GM12878 (cell line): ENCODE results near the gene AMDHD2. TPM values are rescaled to one million over a fixed set of nuclear protein-coding genes. Genes with fewer than 3 reads are reported as not detected.

ENCODE experiments used
- ATAC-seq: fragments of 200-7000 bp; cut with Tn5 transposase; 3 replicates; pipeline ENCODE4 v1.9.1; 2020; ENCODE audit warnings: mild to moderate bottlenecking, moderate library complexity
- BruUV-seq: library from RNA; stranded (reverse); fragments of 400-500 nt; replicated peaks from 2 replicates; lab custom pipeline; 2021; lab: Mats Ljungman, UMichigan
- CTCF ChIA-PET: fragments of 300-600 bp; sonication (Branson Sonifier 250); formaldehyde crosslinking; extraction: SDS; loops from one replicate; lab custom pipeline; 2021; ENCODE audit warnings: inconsistent platforms; lab: Yijun Ruan, JAX
- POLR2A ChIA-PET: fragments of 350-600 bp; formaldehyde crosslinking; extraction: SDS; loops from one replicate; lab custom pipeline; 2021; ENCODE audit warnings: inconsistent platforms; lab: Charles Lee
- RAD21 ChIA-PET: fragments of 300-600 bp; sonication (Branson Sonifier 250); formaldehyde crosslinking; loops from one replicate; lab custom pipeline; 2023; ENCODE audit warnings: antibody characterized with exemption; ENCODE audit not compliant: unreplicated experiment; lab: Charles Lee
- SMC1A ChIA-PET: fragments of 300-600 bp; sonication (Branson Sonifier 250); formaldehyde crosslinking; loops from one replicate; lab custom pipeline; 2023; ENCODE audit not compliant: unreplicated experiment, uncharacterized antibody; lab: Charles Lee
- DNase-seq: peaks from one replicate; pipeline ENCODE4 v3.0.0-alpha.2; 2011; ENCODE audit warnings: low read depth, low spot score
- FAIRE-seq: peaks from 3 replicates; lab custom pipeline; 2011; peaks lifted over from hg19 to GRCh38; lab: Jason Lieb, UNC
- H2AFZ ChIP-seq: 2 replicates; pipeline ENCODE4 v1.6.0; 2011; ENCODE audit warnings: low read depth, low read length, control low read depth; ENCODE audit not compliant: control insufficient read depth
- H3K27ac ChIP-seq: 2 replicates; pipeline ENCODE4 v1.5.1; 2011; ENCODE audit warnings: control low read depth; ENCODE audit not compliant: control insufficient read depth, insufficient read depth
- H3K27me3 ChIP-seq, 2 experiments: replicated peaks in 1 of 2; 2 replicates each; pipeline versions ENCODE4 v1.6.0 to v1.6.1; 2011; ENCODE audit warnings: low read length in 1 of 2; ENCODE audit not compliant: control insufficient read depth in 2 of 2, insufficient read depth in 2 of 2
- H3K36me3 ChIP-seq, 2 experiments: 2 replicates each; pipeline ENCODE4 v1.5.1; 2011; ENCODE audit warnings: low read length in 1 of 2; ENCODE audit not compliant: control insufficient read depth in 2 of 2, insufficient read depth in 2 of 2
- H3K4me1 ChIP-seq: 2 replicates; pipeline ENCODE4 v1.6.1; 2011; ENCODE audit warnings: mild to moderate bottlenecking, low read length, moderate library complexity, mixed read lengths; ENCODE audit not compliant: control insufficient read depth, insufficient read depth
- H3K4me2 ChIP-seq: 2 replicates; pipeline ENCODE4 v1.6.0; 2011; ENCODE audit warnings: control low read depth; ENCODE audit not compliant: control insufficient read depth, insufficient read depth
- H3K4me3 ChIP-seq: fragments of 200-600 bp; sonication (generic); 2 replicates; pipeline ENCODE4 v1.5.1; 2016
- H3K79me2 ChIP-seq: 2 replicates; pipeline ENCODE4 v1.6.0; 2011; ENCODE audit warnings: low read length; ENCODE audit not compliant: control insufficient read depth, insufficient read depth
- H3K9ac ChIP-seq: 2 replicates; pipeline ENCODE4 v1.8.0; 2011; ENCODE audit warnings: low read length, control low read depth, mixed read lengths; ENCODE audit not compliant: control insufficient read depth, insufficient read depth
- H3K9me3 ChIP-seq: replicated peaks from 3 replicates; pipeline ENCODE4 v1.5.1; 2011; ENCODE audit warnings: mild to moderate bottlenecking, low read length; ENCODE audit not compliant: control insufficient read depth, insufficient read depth
- H4K20me1 ChIP-seq: 2 replicates; pipeline ENCODE4 v1.6.0; 2011; ENCODE audit not compliant: control insufficient read depth, insufficient read depth
- ATF3 ChIP-seq: IDR thresholded peaks from 2 replicates; pipeline ENCODE4 v1.6.1; 2011; ENCODE audit warnings: low read depth, mild to moderate bottlenecking, low read length, moderate library complexity, borderline replicate concordance; ENCODE audit errors: extremely low read depth
- BCL11A ChIP-seq: IDR thresholded peaks from 2 replicates; pipeline ENCODE4 v1.6.1; 2011; ENCODE audit warnings: low read depth, low read length
- CHD2 ChIP-seq: IDR thresholded peaks from 2 replicates; pipeline ENCODE4 v1.6.1; 2011; ENCODE audit warnings: low read depth, low read length, improper control_type of control experiment, borderline replicate concordance
- CREB1 ChIP-seq: IDR thresholded peaks from 2 replicates; pipeline ENCODE4 v1.6.1; 2012; ENCODE audit warnings: low read depth, mild to moderate bottlenecking, inconsistent platforms
- CREM ChIP-seq: IDR thresholded peaks from 2 replicates; pipeline ENCODE4 v1.6.1; 2014; ENCODE audit warnings: antibody characterized with exemption, low read depth
- NFIC ChIP-seq: IDR thresholded peaks from 2 replicates; pipeline ENCODE4 v1.6.1; 2012; ENCODE audit warnings: low read depth, mild to moderate bottlenecking, inconsistent platforms, low read length, moderate library complexity
- PBX3 ChIP-seq: IDR thresholded peaks from 2 replicates; pipeline ENCODE4 v1.6.1; 2011; ENCODE audit warnings: mild to moderate bottlenecking, low read depth, low read length, moderate library complexity; ENCODE audit not compliant: insufficient replicate concordance
- WGBS: methylation state at CpG from one replicate; pipeline ENCODE4 v1.1.6; 2016; ENCODE audit warnings: low lambda C conversion rate; ENCODE audit not compliant: insufficient replicate concordance, insufficient coverage; ENCODE audit errors: missing lambda C conversion rate; 5-methylcytosine and 5-hydroxymethylcytosine counted together
- in situ Hi-C: fragments of 300-500 bp; cut with MboI; formaldehyde crosslinking; loops from 9 replicates; pipeline ENCODE4 v1.14.3; 2018; ENCODE audit warnings: mixed read lengths
- intact Hi-C: fragments of 100-400 bp; cut with micrococcal nuclease; formaldehyde crosslinking; loops from one replicate; pipeline ENCODE4 v1.14.2; 2022; ENCODE audit not compliant: unreplicated experiment
- polyA plus RNA-seq, 11 experiments: library from polyadenylated mRNA; depleted of rRNA in 4 of 11; unstranded in 6 of 11; stranded (reverse) in 5 of 11; fragments of >200 nt; fragmentation: Nextera tagmentation in 4 of 11; fragmentation: Illumina TruSeq in 1 of 11; extraction: Ambion mirVana in 4 of 11; extraction: Trizol in 1 of 11; gene quantifications; 1 replicate in 1 of 11; 2 replicates in 10 of 11; pipeline versions ENCODE4 v1.2.1 to v1.2.3, GENCODE V29; 2011 to 2016; ENCODE audit warnings: inconsistent platforms in 2 of 11, missing spikeins in 2 of 11, low read depth in 1 of 11
- total RNA-seq, 4 experiments: library from RNA; depleted of rRNA in 3 of 4; stranded (reverse); fragments of >200 nt in 3 of 4; fragmentation: Illumina TruSeq in 1 of 4; extraction: Trizol in 1 of 4; gene quantifications; 2 replicates each; pipeline versions ENCODE4 v1.2.1 to v1.2.3, GENCODE V29; 2013 to 2021
- TF ChIP-seq, protein P1 (sequence below): fragments of 450-650 bp; IDR thresholded peaks from 2 replicates; pipeline ENCODE4 v1.6.1; 2018; ENCODE audit warnings: borderline replicate concordance, mild to moderate bottlenecking; ENCODE audit not compliant: partially characterized antibody

Gene AMDHD2
- total and polyA plus RNA-seq, 10 of the 15 experiments (the other 5 are each of a cell fraction or from before 2014, with no cell fraction given), result 0.60 to 41.8 (median 24.3) TPM; not detected in 1

- Histone ChIP-seq H2AFZ (no peak overlapping the region), H3K4me2 (no peak overlapping the region), H3K4me1 (peaks cover 41% of the 10 kb centered on the region), H3K27ac (no peak overlapping the region), H4K20me1 (peaks cover 6% of the 10 kb centered on the region; the same call in 1 of the 2 replicates), H3K27me3 (no peaks in the 10 kb centered on the region), H3K79me2 (peaks cover 34% of the 10 kb centered on the region), H3K9ac (no peak overlapping the region), H3K9me3 (no peaks in the 10 kb centered on the region), H3K4me3 (no peak overlapping the region), H3K36me3 (peaks cover 2 to 6% of the 10 kb centered on the region in 2 experiments; a peak in 3 of 4 replicates)
- no TSS peak for BruUV-seq
- POLR2A ChIA-PET, result no interaction called here
- no peak for TF ChIP-seq CREM
- TF ChIP-seq CHD2, result no peak
- no peak for TF ChIP-seq PBX3
- no peak for TF ChIP-seq NFIC
- no peak for TF ChIP-seq ATF3
- TF ChIP-seq, protein P1, sequence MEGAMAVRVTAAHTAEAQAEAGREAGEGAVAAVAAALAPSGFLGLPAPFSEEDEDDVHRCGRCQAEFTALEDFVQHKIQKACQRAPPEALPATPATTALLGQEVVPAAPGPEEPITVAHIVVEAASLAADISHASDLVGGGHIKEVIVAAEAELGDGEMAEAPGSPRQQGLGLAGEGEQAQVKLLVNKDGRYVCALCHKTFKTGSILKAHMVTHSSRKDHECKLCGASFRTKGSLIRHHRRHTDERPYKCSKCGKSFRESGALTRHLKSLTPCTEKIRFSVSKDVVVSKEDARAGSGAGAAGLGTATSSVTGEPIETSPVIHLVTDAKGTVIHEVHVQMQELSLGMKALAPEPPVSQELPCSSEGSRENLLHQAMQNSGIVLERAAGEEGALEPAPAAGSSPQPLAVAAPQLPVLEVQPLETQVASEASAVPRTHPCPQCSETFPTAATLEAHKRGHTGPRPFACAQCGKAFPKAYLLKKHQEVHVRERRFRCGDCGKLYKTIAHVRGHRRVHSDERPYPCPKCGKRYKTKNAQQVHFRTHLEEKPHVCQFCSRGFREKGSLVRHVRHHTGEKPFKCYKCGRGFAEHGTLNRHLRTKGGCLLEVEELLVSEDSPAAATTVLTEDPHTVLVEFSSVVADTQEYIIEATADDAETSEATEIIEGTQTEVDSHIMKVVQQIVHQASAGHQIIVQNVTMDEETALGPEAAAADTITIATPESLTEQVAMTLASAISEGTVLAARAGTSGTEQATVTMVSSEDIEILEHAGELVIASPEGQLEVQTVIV, result no peak
- TF ChIP-seq BCL11A, result no peak
- no peak for TF ChIP-seq CREB1
- RAD21 ChIA-PET, result interaction anchor here (1.0 to 1.3 kb wide), 2 partner anchors 42 to 241 kb away, joined by 3 to 4 read pairs; partner anchors contain the start of gene SRRM2
- intact Hi-C loops, result no loop called here
- no peak for ATAC-seq
- WGBS, result 93% methylated on average over 17 of the region's 17 CpGs
- SMC1A ChIA-PET, result interaction anchor here (0.8 to 1.3 kb wide), 2 partner anchors 10 to 26 kb away, joined by 3 to 5 read pairs; partner anchors contain the start of gene PDPK1
- in situ Hi-C loops, result no loop called here
- CTCF ChIA-PET, result interaction anchor here (0.6 to 1.6 kb wide), 2 partner anchors 27 to 372 kb away, joined by 3 to 4 read pairs; no protein-coding TSS in a partner anchor
- FAIRE-seq, result no peak
- DNase-seq, result no peak
Measured at GRCh38 chr16:2511996-2512734, 8.0 kb upstream of the AMDHD2 start.
